Right cardiac atrium (tissue), 5 donors: Measurements from ENCODE around the gene TIAM2. TPM values are rescaled to one million over a fixed set of nuclear protein-coding genes. Genes with fewer than 3 reads are reported as not detected.

Experiments
- ATAC-seq, 2 donors: fragments of 200-7000 bp; cut with Tn5 transposase; one replicate each; pipeline versions ENCODE4 v1.8.0 to v1.9.1; 2020; ENCODE audit warnings: moderate library complexity in 2 of 2, mild to moderate bottlenecking in 1 of 2
- DNase-seq, 3 donors: peaks; one replicate each; pipeline ENCODE4 v3.0.0-alpha.2; 2020
- H3K27ac ChIP-seq: one replicate; pipeline ENCODE4 v1.5.1; 2013; ENCODE audit warnings: mild to moderate bottlenecking, low read length, control low read depth, moderate library complexity
- H3K27me3 ChIP-seq: one replicate; pipeline ENCODE4 v1.6.1; 2013; ENCODE audit not compliant: control insufficient read depth, insufficient read depth
- H3K4me1 ChIP-seq: one replicate; pipeline ENCODE4 v1.6.1; 2013; ENCODE audit warnings: low read length; ENCODE audit not compliant: control insufficient read depth, insufficient read depth
- H3K4me3 ChIP-seq: one replicate; pipeline ENCODE4 v1.5.1; 2013; ENCODE audit warnings: low read length, control low read depth
- H3K9me3 ChIP-seq: one replicate; pipeline ENCODE4 v1.6.1; 2013; ENCODE audit warnings: low read length; ENCODE audit not compliant: control insufficient read depth
- WGBS: extraction: QIAGEN DNeasy Blood & Tissue Kit; methylation state at CpG from one replicate; pipeline ENCODE4 v1.1.7; 2013; 5-methylcytosine and 5-hydroxymethylcytosine counted together
- intact Hi-C, 4 donors: fragments of 100-400 bp; cut with DNase I; formaldehyde crosslinking; loops; one replicate each; pipeline versions ENCODE4 v1.11.0 to v1.14.0; 2022 to 2023
- polyA plus RNA-seq: library from polyadenylated mRNA; stranded (reverse); fragments of 200-250 nt; gene quantifications from one replicate; pipeline ENCODE4 v1.2.3, GENCODE V29; 2013
- total RNA-seq, 4 donors: library from RNA; stranded (reverse); fragmentation: NEBNext Ultra II Directional; extraction: Animal tissue kit (Norgen Biotek cat#: 25700); gene quantifications; one replicate each; pipeline ENCODE4 v1.2.1, GENCODE V29; 2021
- donor health status: healthy with polysubstance abuse.
- donor health status: DM: no; HTN: yes; CAD: no.
- donor health status: DM: no; HTN: no; CAD: no.
- donor health status: DM: no; HTN: yes; CAD: no; lungs with severe emphysema.
- donor health status: DM: yes; HTN: yes; CAD: no.

TIAM2 gene
- total and polyA plus RNA-seq, 5 donors = 6.6 to 13.9 (median 11.8) TPM

DNA sequence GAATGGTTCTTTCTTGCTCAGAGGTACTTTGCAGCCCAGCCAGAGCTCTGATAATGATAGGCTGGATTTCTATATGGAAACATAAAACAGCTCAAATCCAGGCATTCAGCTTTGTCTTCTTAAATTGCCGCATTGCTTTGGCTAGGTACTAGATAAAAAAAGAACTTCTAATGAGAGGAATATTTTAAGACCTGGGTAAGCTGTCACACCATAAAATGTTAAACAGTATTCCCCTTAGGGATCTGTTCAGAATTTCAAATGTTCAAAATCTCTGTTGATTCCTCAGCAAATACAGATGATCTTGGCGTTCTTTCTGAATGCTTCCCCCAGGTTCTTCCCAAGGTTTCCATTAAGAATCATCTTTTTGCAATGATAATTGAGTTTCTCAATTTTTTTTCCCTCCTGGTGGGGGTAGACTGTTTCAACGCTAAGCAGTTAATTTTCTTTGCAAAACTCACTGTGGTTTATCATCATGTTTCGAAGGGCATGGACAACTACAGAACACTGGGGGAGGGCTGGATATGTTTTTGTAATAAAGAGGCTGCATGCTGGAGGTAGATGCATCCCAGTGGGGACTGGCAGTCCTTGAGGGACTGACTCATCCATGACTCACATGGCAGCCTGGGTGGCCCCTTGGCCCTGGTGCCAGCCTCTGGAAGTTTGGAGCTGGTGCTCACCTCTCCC is 31.0 kb downstream of the TIAM2 start:
- Histone ChIP-seq H3K4me3 (no peak overlapping the region), H3K4me1 (no peaks in the 10 kb centered on the region), H3K27ac (no peak overlapping the region), H3K9me3 (no peaks in the 10 kb centered on the region), H3K27me3 (no peaks in the 10 kb centered on the region)
- intact Hi-C loops = no loop called here
- DNase-seq = peak in 2 of 3 donors; percentile 21 to 49
- WGBS = 87% methylated on average over 4 of the region's 4 CpGs
- peak; percentile 40 to 76 for ATAC-seq

DNA sequence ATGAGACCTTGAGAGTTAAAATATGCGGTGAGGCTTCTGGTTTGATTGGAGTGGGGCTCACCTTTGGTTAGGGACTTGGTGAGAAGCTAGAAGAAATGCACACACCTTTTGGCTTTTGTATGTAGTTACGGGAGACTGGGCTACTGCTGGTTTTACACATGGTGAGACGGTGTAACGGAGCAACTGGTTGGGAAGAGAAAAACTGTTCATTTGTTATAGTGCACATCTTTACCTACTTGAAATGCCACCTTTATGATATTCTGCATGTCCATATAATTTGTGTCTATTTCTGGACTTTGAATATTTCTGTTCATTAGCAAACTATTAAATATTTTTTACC is 31.6 kb downstream of the TIAM2 start:
- Histone ChIP-seq H3K27me3 (no peaks in the 10 kb centered on the region), H3K9me3 (no peaks in the 10 kb centered on the region), H3K4me1 (no peaks in the 10 kb centered on the region), H3K27ac (no peak overlapping the region), H3K4me3 (no peak overlapping the region)
- 96% methylated on average over 4 of the region's 4 CpGs for WGBS
- no peak for DNase-seq
- intact Hi-C loops = no loop called here
- ATAC-seq = no peak

DNA sequence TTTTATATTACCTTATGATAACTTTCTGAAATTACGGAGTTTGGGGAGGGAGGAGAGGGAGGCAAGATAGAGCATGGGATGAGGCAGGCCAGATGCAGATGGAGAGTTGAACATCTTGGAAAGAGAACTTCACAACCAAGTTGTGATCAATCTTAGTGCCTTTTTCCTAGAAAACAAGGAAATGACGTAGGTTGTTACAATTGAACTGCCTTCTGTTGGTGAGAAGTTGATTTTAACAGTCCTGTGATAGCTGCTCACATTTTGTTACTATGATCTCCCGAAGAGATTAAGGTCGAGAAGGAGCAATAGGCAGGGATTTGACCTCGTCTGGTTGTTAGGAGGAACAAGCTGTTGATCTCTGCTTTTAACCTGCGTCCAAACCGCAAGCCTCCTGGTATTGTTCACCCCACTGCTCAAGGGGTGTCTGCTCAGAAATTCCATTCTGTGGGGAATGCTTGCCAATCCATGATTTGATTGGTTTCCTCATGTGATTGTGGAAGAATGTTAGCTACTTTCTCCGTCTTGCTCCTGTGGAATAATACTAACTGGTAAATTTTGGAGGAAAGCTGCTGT is 35.1 kb downstream of the TIAM2 start:
- H3K27me3 ChIP-seq = no peaks in the 10 kb centered on the region
- no peak overlapping the region for H3K27ac ChIP-seq
- DNase-seq (no peak), ATAC-seq (peak in 1 of 2 donors; percentile 75)
- WGBS = 78% methylated on average over 8 of the region's 8 CpGs
- no peaks in the 10 kb centered on the region for H3K9me3 ChIP-seq
- no peak overlapping the region for H3K4me3 ChIP-seq
- intact Hi-C loops = no loop called here
- no peaks in the 10 kb centered on the region for H3K4me1 ChIP-seq

DNA sequence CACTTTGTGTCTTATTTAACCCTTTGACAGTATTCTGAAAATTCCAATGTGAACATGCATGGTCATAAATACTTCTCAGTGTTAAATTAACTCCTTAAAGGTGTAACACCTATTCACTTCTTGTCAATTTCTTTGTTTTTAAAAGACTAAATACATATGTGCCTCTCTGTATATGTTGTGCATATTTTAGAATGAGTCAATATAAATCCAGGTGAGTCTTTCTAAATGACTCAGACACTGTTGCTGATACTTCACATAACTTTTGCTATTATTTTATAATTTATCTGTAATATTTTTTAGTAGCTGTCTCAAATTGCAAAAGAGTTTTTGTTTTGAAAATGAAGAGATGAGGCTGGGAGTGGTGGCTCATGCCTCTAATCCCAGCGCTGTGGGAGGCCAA is 36.0 kb downstream of the TIAM2 start:
- no peaks in the 10 kb centered on the region for H3K9me3 ChIP-seq
- no peak for ATAC-seq
- H3K4me1 ChIP-seq = no peaks in the 10 kb centered on the region
- H3K27me3 ChIP-seq = no peaks in the 10 kb centered on the region
- intact Hi-C loops = no loop called here
- no peak overlapping the region for H3K27ac ChIP-seq
- H3K4me3 ChIP-seq = no peak overlapping the region
- WGBS = 100% methylated on average over 1 of the region's 1 CpG
- no peak for DNase-seq

DNA sequence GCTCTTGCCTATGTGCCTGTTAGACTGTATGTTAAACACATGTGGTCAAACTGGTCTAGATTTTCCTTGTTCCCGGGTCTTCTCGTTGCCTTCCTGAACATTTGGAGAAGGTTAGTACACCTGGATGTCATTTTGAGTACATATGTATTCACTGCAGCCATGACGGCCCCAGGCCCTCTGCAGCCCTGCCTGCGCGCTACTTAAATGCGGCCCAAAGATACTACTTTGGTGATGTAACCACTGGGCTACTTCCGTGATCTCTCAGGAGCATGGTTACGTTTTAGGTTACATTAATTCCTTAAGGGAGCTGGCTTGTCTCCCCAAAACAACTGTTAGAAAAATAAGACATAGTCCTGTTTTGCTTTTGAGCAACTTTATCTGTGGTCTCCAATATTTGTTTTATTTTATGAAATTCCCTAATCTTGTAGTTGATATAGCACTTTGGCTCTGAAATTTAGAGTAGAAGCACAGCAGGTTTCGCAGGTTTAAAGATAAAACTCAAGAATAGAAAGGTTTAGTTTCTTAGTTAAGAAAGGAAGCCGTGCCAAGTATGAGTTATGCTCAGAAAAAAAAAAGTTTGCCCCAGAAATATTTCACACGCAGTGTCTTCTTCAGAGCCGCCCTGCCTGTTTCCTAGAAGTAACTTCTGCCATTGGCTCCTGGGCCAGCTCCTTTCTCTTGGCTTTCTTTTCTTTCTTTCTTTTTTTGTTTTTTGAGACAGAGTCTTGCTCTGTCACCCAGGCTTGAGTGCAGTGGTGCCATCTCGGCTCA is 38.1 kb downstream of the TIAM2 start:
- intact Hi-C loops = no loop called here
- ATAC-seq = peak in 1 of 2 donors; percentile 20
- H3K4me3 ChIP-seq = no peak overlapping the region
- no peaks in the 10 kb centered on the region for H3K9me3 ChIP-seq
- H3K27me3 ChIP-seq = no peaks in the 10 kb centered on the region
- 92% methylated on average over 13 of the region's 13 CpGs for WGBS
- no peak overlapping the region for H3K27ac ChIP-seq
- H3K4me1 ChIP-seq = no peaks in the 10 kb centered on the region
- no peak for DNase-seq

DNA sequence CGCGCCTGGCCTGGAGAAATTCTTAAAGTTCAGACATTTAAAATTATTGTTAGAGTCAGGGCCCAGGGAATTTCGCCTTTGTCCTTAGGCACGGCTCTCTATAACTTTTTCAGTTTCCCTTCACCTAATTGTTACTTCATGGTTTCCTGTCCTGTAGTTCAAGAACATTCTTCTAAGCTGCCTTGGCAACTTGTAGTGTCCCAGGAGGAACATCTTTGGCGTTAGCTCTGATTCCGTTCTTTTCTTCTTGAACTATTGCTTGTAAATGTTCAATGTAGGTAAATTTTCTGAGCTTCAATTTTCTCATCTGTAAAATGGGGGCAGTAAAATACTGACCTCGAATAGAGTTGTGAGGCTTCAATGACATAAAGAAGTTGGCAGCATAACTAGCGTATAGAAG is 41.8 kb downstream of the TIAM2 start:
- H3K27me3 ChIP-seq = no peaks in the 10 kb centered on the region
- DNase-seq (no peak), ATAC-seq (no peak)
- no peak overlapping the region for H3K4me3 ChIP-seq
- H3K4me1 ChIP-seq = no peaks in the 10 kb centered on the region
- no peaks in the 10 kb centered on the region for H3K9me3 ChIP-seq
- 74% methylated on average over 8 of the region's 8 CpGs for WGBS
- no peak overlapping the region for H3K27ac ChIP-seq
- intact Hi-C loops = no loop called here

DNA sequence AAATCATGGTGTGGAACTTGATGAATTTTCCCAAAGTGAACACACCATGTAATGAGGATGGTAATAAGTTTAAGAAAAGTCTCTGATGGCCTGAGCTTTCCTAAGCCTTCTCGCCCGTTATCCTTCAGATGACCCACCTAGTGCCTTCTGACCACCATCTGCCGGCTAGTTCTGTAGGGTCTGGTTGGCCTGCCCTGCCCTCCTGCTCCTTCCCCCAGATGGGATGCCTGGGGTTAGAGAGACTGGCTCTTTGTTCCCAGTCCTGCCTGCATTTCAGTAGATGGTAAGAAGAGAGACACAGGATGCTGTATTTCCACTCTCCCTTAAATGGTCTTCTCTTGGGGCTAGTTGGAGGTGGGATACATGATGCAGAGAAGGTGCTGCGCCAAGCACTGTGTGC is 43.0 kb downstream of the TIAM2 start:
- intact Hi-C loops = no loop called here
- Histone ChIP-seq H3K27me3 (no peaks in the 10 kb centered on the region), H3K27ac (no peak overlapping the region), H3K4me3 (no peak overlapping the region), H3K4me1 (no peaks in the 10 kb centered on the region), H3K9me3 (no peaks in the 10 kb centered on the region)
- no peak for DNase-seq
- ATAC-seq = no peak
- 96% methylated on average over 4 of the region's 4 CpGs for WGBS

DNA sequence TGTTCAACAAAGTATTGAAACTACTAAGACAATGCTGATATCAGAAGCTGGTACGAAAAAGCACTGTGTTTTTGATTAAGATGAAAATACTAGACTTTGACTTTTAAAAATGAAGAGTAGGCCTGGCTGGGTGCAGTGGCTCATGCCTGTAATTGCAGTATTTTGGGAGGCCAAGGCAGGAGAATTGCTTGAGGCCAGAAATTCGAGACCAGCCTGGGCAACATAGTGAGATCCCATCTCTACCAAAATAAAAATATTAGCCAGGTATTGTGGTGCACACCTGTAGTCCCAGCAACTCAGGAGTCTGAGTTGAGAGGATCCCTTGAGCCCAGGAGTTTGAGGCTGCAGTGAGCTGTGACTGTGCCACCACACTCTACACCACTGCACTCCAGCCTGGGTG is 43.4 kb downstream of the TIAM2 start:
- no peak for ATAC-seq
- DNase-seq = no peak
- Histone ChIP-seq H3K9me3 (no peaks in the 10 kb centered on the region), H3K4me3 (no peak overlapping the region), H3K4me1 (no peaks in the 10 kb centered on the region), H3K27ac (no peak overlapping the region), H3K27me3 (no peaks in the 10 kb centered on the region)
- 95% methylated on average over 2 of the region's 2 CpGs for WGBS
- intact Hi-C loops = no loop called here

DNA sequence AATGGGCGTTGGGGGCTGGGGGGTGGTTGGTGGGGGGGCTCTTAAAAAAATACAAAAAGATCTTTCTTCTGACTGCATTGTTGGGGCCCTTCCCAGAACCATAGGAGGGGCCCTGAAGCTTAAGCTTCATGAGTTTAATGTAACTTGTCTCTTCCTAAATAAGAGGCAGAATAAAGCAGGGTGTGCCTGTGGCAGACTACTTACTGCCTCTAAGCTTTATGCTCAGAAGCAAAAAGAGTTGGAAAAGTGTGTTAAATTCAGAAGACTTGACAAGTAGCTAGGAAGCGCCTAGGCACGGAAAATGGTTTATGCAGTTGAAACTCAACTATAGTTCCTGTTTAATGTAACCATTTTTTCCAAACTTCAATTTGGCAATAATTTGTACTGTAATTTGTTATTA is 44.5 kb downstream of the TIAM2 start:
- Histone ChIP-seq H3K4me3 (no peak overlapping the region), H3K27me3 (no peaks in the 10 kb centered on the region), H3K4me1 (no peaks in the 10 kb centered on the region), H3K27ac (no peak overlapping the region), H3K9me3 (no peaks in the 10 kb centered on the region)
- ATAC-seq = no peak
- DNase-seq = no peak
- 91% methylated on average over 3 of the region's 3 CpGs for WGBS
- intact Hi-C loops = no loop called here

DNA sequence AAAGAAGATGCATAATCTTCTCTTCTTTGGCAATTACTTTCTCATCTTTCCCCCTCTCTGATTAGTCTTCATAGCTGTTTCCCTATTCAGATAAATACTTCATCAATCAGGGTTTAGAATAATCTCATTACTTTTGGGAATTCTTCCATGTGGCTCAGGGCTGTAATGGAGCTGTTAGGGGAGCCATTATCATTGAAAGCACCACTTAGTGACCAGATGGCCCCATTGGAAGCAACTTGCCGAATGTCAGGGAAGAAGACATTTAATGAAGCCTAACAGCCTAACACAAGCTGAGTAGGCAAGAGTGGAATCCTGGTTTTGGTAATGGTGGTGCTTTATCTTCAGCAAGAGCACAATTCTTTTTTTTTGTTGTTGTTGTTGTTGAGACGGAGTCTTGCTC is 45.0 kb downstream of the TIAM2 start:
- H3K4me3 ChIP-seq = no peak overlapping the region
- 89% methylated on average over 2 of the region's 2 CpGs for WGBS
- intact Hi-C loops = no loop called here
- ATAC-seq (no peak), DNase-seq (no peak)
- no peaks in the 10 kb centered on the region for H3K4me1 ChIP-seq
- H3K27me3 ChIP-seq = no peaks in the 10 kb centered on the region
- H3K27ac ChIP-seq = no peak overlapping the region
- no peaks in the 10 kb centered on the region for H3K9me3 ChIP-seq

DNA sequence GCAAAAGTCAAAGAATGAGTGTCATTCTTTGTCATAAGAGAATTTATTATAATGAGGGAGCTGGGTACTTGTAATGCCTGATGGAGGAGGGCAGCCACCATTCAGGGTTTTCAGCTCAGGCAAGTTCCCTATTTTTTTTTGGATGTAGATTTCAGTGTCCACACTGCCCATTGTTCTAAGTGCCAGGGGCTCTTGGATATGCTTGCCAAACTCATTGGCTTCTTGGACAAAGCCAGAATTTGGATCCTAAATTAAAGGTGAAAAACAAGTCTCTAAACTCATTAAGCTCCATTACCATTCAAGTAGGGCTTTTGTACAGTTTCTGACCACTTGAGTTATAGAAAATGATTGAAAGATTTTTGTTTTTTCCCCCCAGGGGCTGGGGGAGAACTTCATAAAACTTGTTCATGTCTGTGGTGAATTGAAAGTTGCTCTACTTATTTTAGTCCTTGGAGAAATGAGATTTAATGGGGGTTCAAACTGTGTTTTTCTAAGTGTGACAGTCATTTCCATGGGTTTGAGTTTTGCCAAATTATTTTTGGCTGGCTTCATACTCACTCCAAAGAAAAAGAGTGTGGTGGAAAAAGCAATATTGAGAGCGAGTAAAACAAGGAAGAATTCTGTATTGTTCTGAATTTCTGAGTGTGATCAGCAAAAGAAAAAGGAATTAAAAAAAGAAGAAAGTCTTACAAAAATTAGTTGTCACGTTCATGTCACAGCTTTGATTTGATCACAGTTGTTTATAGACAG is 46.0 kb downstream of the TIAM2 start:
- WGBS = 47% methylated on average over 2 of the region's 2 CpGs
- no peaks in the 10 kb centered on the region for H3K27me3 ChIP-seq
- H3K4me3 ChIP-seq = no peak overlapping the region
- no peaks in the 10 kb centered on the region for H3K4me1 ChIP-seq
- intact Hi-C loops = no loop called here
- no peak for DNase-seq
- no peaks in the 10 kb centered on the region for H3K9me3 ChIP-seq
- ATAC-seq = peak in 1 of 2 donors; percentile 42
- no peak overlapping the region for H3K27ac ChIP-seq
